ENCODE results near the gene PLSCR3.

PLSCR3 gene

DNA sequence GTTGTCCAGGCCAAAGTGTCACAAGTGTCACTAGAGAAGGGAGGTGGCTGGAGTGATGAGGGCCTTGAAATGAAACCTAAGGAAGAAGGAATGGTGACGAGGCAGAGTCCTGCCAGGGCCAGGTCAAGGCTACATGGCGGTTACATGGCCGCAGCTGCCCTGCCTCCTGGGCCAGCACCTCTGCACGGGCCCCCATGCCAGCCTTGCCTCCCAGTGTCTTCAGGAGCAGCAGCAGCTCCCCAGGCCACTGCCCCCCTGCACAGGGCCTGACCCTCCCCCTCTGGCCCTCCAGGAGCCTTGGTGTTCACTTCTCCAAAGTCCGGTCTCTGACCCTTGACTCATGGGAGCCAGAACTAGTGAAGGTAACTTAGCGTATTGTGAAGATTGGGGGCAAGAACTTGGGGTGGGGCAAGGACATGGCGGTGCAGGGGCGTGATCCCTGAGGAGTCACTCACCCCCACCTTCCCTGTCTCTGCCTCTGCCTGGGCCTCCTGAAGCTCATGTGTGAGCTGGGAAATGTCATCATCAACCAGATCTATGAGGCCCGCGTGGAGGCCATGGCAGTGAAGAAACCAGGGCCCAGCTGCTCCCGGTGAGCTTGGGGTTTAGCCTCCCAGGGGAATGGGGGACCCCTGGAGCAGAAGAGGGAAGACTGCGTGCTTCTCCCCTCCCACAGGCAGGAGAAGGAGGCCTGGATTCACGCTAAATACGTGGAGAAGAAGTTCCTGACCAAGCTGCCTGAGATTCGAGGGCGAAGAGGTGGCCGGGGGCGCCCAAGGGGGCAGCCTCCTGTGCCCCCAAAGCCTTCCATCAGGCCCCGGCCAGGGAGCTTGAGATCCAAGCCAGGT lies 46.5 kb downstream of the PLSCR3 start:
- no peak for DNase-seq (ENCODE audit: low read depth)

DNA sequence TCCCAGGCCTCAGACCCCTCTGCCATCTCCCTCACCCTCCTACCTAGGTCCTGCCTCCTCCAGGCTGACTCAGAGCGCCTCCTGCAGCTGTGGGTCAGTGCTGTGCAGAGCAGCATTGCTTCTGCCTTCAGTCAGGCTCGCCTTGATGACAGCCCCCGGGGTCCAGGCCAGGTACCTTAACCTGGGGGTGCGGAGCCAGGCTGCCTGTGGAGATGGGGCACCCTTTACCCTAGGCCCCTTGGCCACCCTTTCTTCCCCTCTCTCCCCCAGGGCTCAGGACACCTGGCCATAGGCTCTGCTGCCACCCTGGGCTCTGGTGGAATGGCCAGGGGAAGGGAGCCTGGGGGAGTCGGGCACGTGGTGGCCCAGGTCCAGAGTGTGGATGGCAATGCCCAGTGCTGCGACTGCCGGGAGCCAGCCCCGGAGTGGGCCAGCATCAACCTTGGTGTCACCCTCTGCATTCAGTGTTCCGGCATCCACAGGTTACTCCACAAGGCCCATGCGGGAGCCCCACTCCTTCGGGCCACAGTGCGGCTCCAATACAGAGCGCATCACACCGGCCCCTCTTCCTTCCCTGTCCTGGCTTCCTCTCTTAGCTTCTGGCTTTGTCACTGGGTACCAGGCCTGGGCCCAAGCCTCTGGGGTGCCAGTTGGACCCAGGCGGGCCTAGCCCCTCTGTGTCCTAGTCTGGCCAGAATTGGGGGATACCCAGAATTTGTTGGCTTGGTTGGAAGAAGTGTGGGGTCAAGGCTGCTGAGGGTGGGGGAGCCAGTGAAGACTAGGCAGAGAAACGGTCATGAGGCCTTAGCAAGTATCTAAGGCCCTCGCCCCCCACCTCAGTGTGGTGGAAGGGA lies 47.3 kb downstream of the PLSCR3 start:
- DNase-seq (ENCODE audit: low read depth) = no peak

DNA sequence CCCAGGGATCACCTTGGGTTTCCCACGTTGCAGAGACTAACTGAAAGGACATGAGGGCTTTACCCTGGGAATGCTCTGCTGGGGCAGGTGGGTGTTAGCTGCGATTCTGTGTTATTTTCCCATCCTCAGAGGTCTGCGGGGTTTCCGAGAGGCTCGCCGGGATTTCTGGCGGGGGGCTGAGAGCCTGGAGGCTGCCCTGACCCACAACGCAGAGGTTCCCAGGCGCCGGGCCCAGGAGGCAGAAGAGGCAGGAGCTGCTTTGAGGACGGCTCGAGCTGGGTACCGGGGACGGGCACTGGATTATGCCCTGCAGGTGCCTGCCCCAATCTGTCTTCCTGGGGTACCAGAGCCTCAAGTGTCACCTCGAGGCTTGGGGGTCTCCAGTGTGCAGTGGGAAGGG lies 51.1 kb downstream of the PLSCR3 start:
- no peak for DNase-seq (ENCODE audit: low read depth)

DNA sequence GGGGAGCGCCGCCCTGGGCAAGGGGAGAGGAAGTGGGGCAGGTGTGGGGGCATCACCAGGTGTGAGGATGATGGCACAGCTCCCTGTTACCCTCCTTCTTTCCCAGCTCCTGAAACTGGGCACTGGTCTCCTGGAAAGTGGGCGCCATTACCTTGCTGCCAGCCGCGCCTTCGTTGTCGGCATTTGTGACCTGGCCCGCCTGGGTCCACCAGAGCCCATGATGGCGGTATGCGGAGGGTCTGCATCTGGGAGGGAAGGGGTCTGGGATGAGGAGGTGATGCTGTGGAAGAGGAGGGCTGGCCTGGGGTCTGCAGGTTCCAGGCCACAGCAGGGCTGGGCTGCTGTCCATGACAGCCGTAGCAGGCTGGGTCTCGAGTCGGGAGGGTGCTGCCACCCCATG lies 52.5 kb downstream of the PLSCR3 start:
- no peak for DNase-seq (ENCODE audit: low read depth)

DNA sequence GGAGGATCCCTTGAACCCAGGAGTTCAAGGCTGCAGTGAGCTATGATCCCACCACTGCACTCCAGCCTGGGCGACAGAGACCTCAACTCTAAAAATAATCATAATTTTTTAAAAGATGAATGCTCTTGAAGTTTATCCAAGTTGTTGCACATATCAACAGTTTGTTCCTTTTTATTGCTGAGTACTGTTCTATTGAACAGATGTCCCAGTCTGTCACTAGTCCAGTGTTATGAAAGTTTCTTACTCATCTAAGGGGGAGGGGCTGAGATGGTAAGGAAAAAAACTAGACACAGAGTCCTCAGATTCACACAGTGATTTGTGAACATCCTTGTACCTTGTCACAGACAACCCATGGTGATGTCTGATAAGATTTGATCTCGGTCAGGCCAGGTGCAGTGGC lies 54.1 kb downstream of the PLSCR3 start:
- no peak for DNase-seq (ENCODE audit: low read depth)

Measured in activated T-cell treated with anti-CD3 and anti-CD28 coated beads for 1 hour (primary cell).